Hematopoietic multipotent progenitor cell treated with erythropoietin and hydrocortisone succinate and interleukin-3 and kit ligand, for 15 days (in vitro differentiated cells): ENCODE data around the gene LYSMD4.
A peak's percentile ranks its signal among the peaks of the same experiment; 100 is the strongest.

Experiments
- DNase-seq: peaks from one replicate; pipeline ENCODE4 v3.0.0-alpha.2; 2015; ENCODE audit warnings: low spot score

The LYSMD4 gene

DNA sequence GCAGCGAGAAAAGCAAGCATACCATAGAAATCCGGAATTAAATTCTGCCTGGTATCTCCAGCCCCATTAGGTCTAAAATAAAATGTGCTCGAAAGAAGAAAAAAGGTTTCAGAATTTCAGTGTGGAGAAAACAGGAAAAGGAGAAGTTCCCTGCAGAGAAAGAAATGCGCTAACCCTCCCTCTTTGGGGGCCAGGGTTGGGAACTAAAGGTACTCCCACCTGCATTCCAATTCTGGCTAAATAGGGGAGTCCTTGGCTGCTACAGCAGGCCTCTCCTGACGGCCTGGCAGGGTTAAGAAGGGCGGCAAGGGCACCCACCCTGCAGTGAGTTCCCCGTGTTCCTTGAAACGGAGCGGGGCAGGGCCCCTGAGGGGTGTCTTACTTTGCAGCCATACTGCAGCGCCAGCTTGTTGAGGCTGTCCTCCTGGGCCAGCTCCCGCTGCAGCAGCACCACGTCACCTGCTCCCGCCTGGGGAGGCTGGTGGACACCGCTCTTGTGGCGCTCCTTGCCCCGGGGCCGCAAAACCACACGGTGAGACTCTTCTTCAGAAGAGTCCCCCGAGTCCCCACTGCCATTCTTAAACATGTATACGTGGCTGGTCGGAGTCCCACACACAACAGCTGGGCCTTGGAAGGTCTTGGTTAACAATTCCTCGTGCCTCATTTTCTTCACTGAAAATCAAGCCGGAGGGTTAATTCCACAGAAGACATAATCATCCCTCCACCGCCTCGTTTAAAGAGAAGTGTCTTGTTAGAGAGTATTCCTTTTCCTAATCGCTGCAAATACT lies 1.7 kb downstream of the LYSMD4 start:
- DNase-seq: no peak

GRCh38 chr15:99729920-99730319 lies 3.3 kb downstream of the LYSMD4 start:
- DNase-seq: no peak

DNA sequence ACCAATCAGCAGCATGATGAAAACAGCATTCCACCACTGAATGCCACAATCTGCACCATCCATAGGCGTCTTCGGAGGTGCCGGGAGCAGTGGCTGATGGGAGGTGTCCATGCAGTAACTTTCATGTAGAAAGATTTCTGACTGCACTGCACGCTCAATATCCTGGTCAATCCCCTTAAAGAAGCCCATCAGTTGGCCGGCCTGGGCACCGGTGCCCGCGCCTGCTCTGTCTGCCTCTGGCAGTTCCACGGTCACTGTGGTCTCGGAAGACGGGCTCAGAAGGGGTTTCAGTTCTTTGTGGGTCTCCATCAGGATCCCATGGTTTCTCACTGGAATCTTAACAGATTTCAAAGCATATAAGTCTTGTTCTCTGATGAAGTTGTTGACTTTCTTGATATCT lies 3.9 kb downstream of the LYSMD4 start:
- no peak for DNase-seq

DNA sequence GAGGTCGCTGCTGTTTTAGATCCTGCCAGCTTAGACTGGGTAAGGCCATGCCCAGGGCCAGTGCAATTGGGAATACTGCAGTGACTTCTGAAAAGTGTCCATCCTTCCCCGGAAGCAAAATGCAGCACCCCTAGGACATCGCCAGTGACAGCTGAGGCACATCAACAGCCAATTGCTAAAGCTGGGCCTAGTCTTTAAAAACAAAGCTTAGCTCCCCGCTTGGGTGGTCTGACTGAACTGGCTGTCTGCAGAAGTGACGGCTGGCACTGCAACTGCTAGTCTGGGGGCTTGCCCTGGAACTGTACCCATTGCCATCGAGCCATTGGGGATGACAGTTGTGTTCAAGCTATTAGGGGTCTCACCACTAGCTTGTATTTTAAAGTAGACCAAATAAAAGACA lies 4.3 kb downstream of the LYSMD4 start:
- no peak for DNase-seq

DNA sequence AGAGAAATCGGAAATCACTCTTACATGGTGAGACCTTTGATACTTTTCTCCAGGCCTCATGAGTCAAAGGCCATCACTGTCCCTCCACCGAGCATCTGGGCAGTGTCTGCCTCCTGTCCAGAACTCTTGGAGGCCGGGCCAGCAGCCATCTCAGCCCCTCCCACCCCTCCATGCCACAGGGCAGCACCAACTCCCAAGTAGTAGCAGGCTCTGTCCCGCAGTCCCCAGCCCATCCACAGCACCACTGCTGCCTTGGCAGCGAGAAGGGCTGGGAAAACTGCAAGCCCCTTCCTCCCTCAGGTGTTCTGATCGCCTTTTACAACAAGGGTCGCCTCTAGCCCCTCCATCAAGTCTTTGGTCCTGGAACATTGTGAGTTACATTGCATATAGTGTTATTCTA lies 5.5 kb downstream of the LYSMD4 start:
- no peak for DNase-seq

DNA sequence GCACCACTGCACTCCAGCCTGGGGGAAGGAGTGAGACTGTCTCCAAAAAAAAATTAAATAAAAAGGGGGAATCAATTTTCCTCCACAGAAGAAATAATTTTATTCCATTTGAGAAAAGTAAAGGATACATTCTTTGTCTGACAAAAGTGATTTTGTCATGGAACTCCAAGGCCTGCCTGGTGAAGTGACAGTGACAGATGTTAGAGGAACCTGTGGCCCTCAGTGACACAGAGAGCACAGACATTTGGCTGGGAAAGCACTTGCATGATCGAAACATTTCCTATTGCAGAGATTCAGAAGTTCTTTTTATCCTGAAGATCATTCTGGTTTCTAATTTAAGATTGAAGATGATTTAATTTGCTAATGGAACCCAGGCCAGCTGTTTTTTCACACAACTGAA lies 5.9 kb downstream of the LYSMD4 start:
- DNase-seq: no peak

- no peak for DNase-seq
These were observed 6.9 kb downstream of the LYSMD4 start for GRCh38 chr15:99726333-99726732.

DNA sequence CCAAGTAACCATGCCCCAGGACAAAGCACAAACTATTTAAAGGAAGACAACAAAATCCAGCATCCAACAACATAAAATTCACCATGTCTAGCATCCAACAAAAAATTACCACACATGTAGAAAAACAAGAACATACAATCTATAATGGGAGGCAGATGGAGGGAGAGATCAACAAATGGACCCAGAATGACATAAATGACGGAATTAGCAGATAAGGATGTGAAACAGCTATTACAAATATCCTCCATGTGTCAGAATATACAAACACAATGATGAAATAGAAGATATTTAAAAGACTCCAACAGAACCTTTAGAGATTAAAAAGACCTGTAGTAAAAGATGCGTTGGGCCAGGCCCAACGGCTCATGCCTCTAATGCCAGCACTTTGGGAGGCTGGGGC lies 10.8 kb downstream of the LYSMD4 start:
- no peak for DNase-seq

- no peak for DNase-seq
These were observed 11.3 kb downstream of the LYSMD4 start for GRCh38 chr15:99721896-99722295.

- DNase-seq: no peak
These were observed 12.0 kb downstream of the LYSMD4 start for GRCh38 chr15:99721104-99721778.

- DNase-seq: no peak
These were observed 12.7 kb downstream of the LYSMD4 start for GRCh38 chr15:99720533-99720932.

DNA sequence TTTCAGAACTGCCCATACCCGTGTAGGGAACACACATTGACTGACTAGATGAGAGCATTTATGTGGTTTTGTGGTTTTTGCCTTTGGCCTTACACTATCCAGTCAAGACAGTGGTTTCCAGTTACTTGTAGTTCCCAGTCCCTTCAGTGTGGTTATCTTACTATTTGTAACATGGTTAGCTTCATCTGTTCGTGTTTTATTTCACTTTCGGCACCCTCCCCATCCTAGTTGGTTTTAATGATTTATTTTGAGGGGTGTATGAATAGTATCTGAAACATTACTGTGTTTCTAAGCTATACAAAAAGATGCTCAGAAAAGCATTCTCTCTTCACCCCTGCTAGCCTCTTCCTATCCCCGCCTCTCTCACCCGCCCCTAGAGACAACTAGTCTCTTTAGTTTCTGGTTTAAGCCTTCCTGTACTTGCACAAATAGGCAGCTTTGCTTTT lies 14.1 kb downstream of the LYSMD4 start:
- DNase-seq: no peak

DNA sequence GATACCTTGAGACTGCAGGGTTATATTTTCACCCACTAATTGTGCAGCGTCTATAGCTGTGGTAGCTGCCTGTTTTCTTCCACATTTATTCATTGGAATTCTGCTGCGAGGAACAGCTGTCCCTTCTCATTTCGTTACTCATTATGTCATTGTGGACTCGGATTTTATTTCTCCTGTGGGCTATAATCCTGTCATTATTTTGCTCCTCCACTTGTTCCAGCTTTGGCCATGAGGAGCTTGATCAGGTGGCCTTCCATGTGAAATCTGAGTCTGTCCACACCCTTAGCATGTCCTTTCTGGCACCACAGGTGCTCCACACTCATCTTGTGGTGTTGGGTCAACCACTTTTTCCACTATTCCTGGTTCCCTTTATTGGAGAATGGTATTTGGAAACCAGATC lies 14.8 kb downstream of the LYSMD4 start:
- DNase-seq: no peak

GRCh38 chr15:99717161-99718009 lies 15.9 kb downstream of the LYSMD4 start:
- no peak for DNase-seq

- no peak for DNase-seq
These were observed 16.6 kb downstream of the LYSMD4 start for GRCh38 chr15:99716540-99717095.

GRCh38 chr15:99712415-99712814 lies 20.8 kb downstream of the LYSMD4 start:
- no peak for DNase-seq

DNA sequence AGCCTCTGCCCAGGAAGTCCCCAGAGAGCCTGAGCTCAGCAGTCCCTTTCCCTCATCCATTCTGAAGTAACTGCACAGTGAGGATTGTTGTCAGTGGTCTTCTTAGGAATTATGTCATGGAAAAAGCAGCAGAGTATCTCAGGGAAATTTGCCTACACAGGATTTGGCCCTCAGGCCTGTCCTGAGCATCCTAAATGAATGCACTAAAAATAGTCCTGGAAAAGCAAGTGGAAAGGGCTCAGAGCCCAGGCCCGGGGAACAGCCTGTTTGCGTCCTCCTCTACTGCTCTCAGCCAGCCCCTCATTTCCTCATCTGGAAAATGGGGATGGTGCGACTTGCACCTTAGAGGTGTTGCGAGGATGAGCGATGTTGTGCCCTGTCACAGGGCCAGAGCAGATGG lies 21.6 kb downstream of the LYSMD4 start:
- no peak for DNase-seq

DNA sequence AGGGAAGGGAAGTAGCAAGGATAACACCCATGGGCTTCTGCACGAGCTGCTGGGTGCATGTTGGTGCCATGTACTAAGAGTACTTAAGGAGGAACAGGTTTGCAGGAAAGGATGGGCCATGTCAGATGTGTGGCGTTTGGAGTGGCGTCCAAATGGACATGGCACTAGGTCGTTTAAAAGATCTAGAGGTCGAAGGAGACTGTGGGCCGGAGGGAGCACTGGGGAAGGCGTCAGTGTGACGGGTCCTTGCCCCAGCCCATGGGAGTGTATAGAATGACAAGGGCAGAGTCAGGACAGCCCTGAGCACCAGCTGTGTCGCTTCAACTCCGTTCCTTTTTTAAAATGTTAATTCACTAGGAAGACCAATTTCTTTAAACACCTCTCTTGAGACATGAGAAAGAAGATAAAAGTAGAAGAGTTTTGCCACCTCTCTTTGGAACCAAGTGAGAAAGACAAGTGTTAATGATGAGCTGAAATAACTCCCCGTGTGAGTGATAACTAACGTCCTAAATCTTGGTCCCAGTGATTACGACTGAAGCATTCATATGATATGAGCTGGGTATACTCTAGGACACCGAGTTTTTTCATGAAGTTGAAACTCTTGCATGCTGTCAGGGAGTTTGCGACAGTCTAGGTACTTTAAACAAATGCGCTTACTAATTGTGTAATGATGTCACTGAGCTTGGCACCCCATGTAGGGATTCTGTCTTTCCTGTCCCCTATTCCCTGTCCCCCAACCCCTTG lies 23.8 kb downstream of the LYSMD4 start:
- DNase-seq: no peak

- peak; percentile 38 for DNase-seq
These were observed 24.7 kb downstream of the LYSMD4 start for GRCh38 chr15:99708563-99708962.

- DNase-seq: no peak
These were observed 25.6 kb downstream of the LYSMD4 start for GRCh38 chr15:99707473-99708270.
